K562 (cell line): ENCODE data around the gene IPO13. TPM values are rescaled to one million over a fixed set of nuclear protein-coding genes. Genes with fewer than 3 reads are reported as not detected.

Experiments used
- ARNT ChIP-seq, 2 experiments: fragments of 450-650 bp; IDR thresholded peaks; 2 replicates each; pipeline ENCODE4 v1.6.1; 2016; ENCODE audit warnings: mild to moderate bottlenecking in 1 of 2
- ESRRA ChIP-seq: fragments of 450-650 bp; IDR thresholded peaks from 2 replicates; pipeline ENCODE4 v1.6.1; 2014; ENCODE audit warnings: low read depth, mild to moderate bottlenecking, moderate library complexity, borderline replicate concordance
- FOXK1 ChIP-seq: sonication (generic); formaldehyde crosslinking; IDR thresholded peaks from 2 replicates; pipeline ENCODE4 v1.8.0; 2022; ENCODE audit warnings: missing genetic modification reagents, mild to moderate bottlenecking, borderline replicate concordance
- FOXP1 ChIP-seq: sonication (generic); formaldehyde crosslinking; IDR thresholded peaks from 2 replicates; pipeline ENCODE4 v1.8.0; 2022; ENCODE audit warnings: mild to moderate bottlenecking, missing genetic modification reagents
- GTF2A2 ChIP-seq: IDR thresholded peaks from 2 replicates; pipeline ENCODE4 v1.6.1; 2016; ENCODE audit warnings: mild to moderate bottlenecking, missing genetic modification characterization, missing compliant biosample characterization
- HDAC1 ChIP-seq, 2 experiments: fragments of 450-650 bp; IDR thresholded peaks; 2 replicates each; pipeline ENCODE4 v1.6.1; 2016 to 2017; ENCODE audit warnings: inconsistent platforms in 1 of 2, mild to moderate bottlenecking in 1 of 2, moderate library complexity in 1 of 2
- NR1H2 ChIP-seq: sonication (generic); formaldehyde crosslinking; IDR thresholded peaks from 2 replicates; pipeline ENCODE4 v1.4.0; 2020; ENCODE audit warnings: mild to moderate bottlenecking, missing genetic modification reagents
- RAD21 ChIP-seq, 2 experiments: fragments of 250-450 bp in 1 of 2; fragments of 450-650 bp in 1 of 2; sonication (Bioruptor Pico) in 1 of 2; formaldehyde crosslinking in 1 of 2; IDR thresholded peaks in 1 of 2; conservative IDR thresholded peaks in 1 of 2; 2 replicates each; pipeline versions ENCODE4 v1.4.0 to v1.8.0; 2020 to 2022; ENCODE audit warnings: mild to moderate bottlenecking in 2 of 2, moderate library complexity in 1 of 2
- RCOR1 ChIP-seq, 2 experiments: IDR thresholded peaks; 2 replicates each; pipeline ENCODE4 v1.6.1; 2012; ENCODE audit warnings: low read depth in 2 of 2, low read length in 2 of 2, borderline replicate concordance in 1 of 2, improper control_type of control experiment in 1 of 2
- SMARCC2 ChIP-seq: fragments of 450-650 bp; IDR thresholded peaks from 2 replicates; pipeline ENCODE4 v1.6.1; 2017; ENCODE audit warnings: antibody characterized with exemption, moderate library complexity, mild to moderate bottlenecking, low read depth
- TEAD1 ChIP-seq, 2 experiments: fragments of 450-650 bp in 1 of 2; sonication (generic) in 1 of 2; formaldehyde crosslinking; IDR thresholded peaks; 2 replicates each; pipeline versions ENCODE4 v1.4.0 to v1.8.0; 2020 to 2022; ENCODE audit warnings: mild to moderate bottlenecking in 2 of 2, missing genetic modification reagents in 1 of 2
- TEAD4 ChIP-seq, 2 experiments: sonication (generic) in 1 of 2; formaldehyde crosslinking in 1 of 2; IDR thresholded peaks; 2 replicates each; pipeline versions ENCODE4 v1.6.1 to v1.8.0; 2012 to 2022; ENCODE audit warnings: borderline replicate concordance in 1 of 2, inconsistent platforms in 1 of 2, low read length in 1 of 2, mild to moderate bottlenecking in 1 of 2, missing genetic modification reagents in 1 of 2
- YY1 ChIP-seq, 3 experiments: IDR thresholded peaks; 2 replicates each; pipeline ENCODE4 v1.6.1; 2011; ENCODE audit warnings: low read length in 2 of 3, mild to moderate bottlenecking in 2 of 3, moderate library complexity in 2 of 3, borderline replicate concordance in 1 of 3, control low read depth in 1 of 3, low read depth in 1 of 3; ENCODE audit not compliant: insufficient read depth in 3 of 3, insufficient replicate concordance in 2 of 3, control insufficient read depth in 1 of 3, insufficient read length in 1 of 3; ENCODE audit errors: extremely low read depth in 1 of 3
- ZKSCAN8 ChIP-seq: fragments of 200-800 bp; sonication (Bioruptor generic); IDR thresholded peaks from 2 replicates; pipeline ENCODE4 v1.6.1; 2016; ENCODE audit warnings: missing genetic modification characterization, missing compliant biosample characterization
- ZNF121 ChIP-seq: sonication (generic); formaldehyde crosslinking; conservative IDR thresholded peaks from 2 replicates; pipeline ENCODE4 v1.8.0; 2022; ENCODE audit warnings: missing genetic modification reagents
- ZNF41 ChIP-seq: fragments of 250-450 bp; sonication (Bioruptor Pico); conservative IDR thresholded peaks from 2 replicates; pipeline ENCODE4 v1.4.0; 2020; ENCODE audit warnings: mild to moderate bottlenecking
- ZNF507 ChIP-seq: conservative IDR thresholded peaks from 2 replicates; pipeline ENCODE4 v1.6.1; 2017; ENCODE audit warnings: missing genetic modification characterization, missing compliant biosample characterization
- polyA plus RNA-seq, 8 experiments: library from polyadenylated mRNA; depleted of rRNA in 4 of 8; stranded (reverse) in 5 of 8; unstranded in 3 of 8; fragments of >200 nt; fragmentation: Nextera tagmentation in 2 of 8; fragmentation: Illumina TruSeq in 1 of 8; extraction: Ambion mirVana in 2 of 8; extraction: Trizol in 1 of 8; gene quantifications; 2 replicates each; pipeline versions ENCODE4 v1.2.1 to v1.2.3, GENCODE V29; 2011 to 2014; ENCODE audit warnings: inconsistent platforms in 1 of 8, missing spikeins in 1 of 8
- total RNA-seq, 7 experiments: library from RNA; depleted of rRNA in 6 of 7; stranded (reverse); fragments of >200 nt in 6 of 7; fragmentation: Illumina TruSeq in 2 of 7; extraction: Trizol in 2 of 7; gene quantifications; 2 replicates each; pipeline versions ENCODE4 v1.2.1 to v1.2.3, GENCODE V29; 2011 to 2021; ENCODE audit warnings: low replicate concordance in 1 of 7
- TF ChIP-seq, protein P1 (sequence below): fragments of 450-650 bp; IDR thresholded peaks from 2 replicates; pipeline ENCODE4 v1.6.1; 2016; ENCODE audit warnings: low read depth, mild to moderate bottlenecking, moderate library complexity
- TF ChIP-seq, protein P2 (sequence below): fragments of 250-450 bp; sonication (Bioruptor Pico); IDR thresholded peaks from 2 replicates; pipeline ENCODE4 v1.4.0; 2020; ENCODE audit warnings: mild to moderate bottlenecking, moderate library complexity

The IPO13 gene
- total and polyA plus RNA-seq, 9 of the 15 experiments (the other 6 are each of a cell fraction or from before 2014, with no cell fraction given) = 7.0 to 30.8 (median 16.2) TPM

DNA sequence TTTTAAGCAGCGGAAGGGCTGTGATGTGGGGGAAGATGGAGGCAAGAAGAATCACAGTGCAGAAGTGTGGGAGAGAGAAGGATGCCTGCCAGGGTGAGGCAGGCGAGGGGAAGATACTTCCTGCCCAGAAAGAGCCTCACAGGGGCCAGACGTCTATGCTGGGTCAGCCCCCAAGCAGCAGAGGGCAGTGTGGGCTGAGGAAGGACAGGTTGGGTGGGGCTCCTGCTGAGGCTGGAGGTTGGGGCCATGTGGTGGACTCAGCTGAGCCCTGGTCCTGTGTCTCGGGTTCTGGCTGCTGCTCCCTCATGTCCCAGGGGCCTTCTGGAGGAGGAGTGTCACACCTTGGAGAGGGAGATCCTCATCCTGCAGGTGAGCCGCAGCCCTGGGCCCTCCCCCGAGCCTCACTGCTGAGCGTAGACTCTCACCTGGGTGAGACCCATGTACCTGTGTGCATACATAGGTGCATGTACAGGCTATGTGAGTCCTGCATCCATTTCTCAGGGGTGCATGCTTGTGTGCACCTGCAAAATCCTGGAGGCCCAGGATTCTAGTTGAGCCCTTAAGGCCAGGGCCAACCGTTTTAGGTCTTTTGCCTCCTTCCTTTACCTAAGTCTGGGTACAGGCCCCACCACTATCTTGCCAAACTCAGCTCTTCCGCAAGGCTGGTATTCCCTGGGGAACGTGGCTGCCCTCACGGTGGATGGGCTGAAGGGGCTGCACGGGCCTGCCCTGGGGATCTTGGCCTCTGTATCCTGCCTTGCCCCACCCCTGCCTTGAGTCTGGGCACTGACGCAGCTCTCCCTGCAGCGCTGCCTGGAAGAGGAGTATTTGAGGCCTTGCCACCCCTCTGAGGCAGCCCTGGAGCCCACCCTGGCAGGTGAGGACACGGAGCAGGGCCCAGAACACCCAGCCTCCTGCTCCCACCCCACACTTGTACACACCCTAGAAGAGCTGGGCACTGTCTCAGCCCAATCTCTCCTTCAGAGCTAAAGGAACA, 48.3 kb downstream of the IPO13 start (continued):
- TF ChIP-seq ZNF41 (CRISPR knock-in tag) (no peak), ZNF507 (tag) (no peak), RAD21 (CRISPR knock-in tag; conservative IDR thresholded peaks at IDR 0.05 in 1 of 2, IDR thresholded peaks at IDR 0.05 in 1 of 2) (peak; percentile 57 to 86), HDAC1 (IDR thresholded peaks at IDR 0.05) (peak in 1 of 2 experiments; percentile 32; a peak in 1 of 4 replicates), TEAD4 (IDR thresholded peaks at IDR 0.05; ENCODE audit: low read length) (no peak; the same call in 1 of the 2 replicates), TEAD4 (CRISPR knock-in tag; IDR thresholded peaks at IDR 0.05; ENCODE audit: borderline replicate concordance) (no peak), ARNT (IDR thresholded peaks at IDR 0.05) (no peak), FOXK1 (CRISPR knock-in tag) (no peak), ZKSCAN8 (CRISPR knock-in tag) (no peak), TEAD1 (CRISPR knock-in tag; IDR thresholded peaks at IDR 0.05) (no peak; a peak in 1 of 4 replicates), SMARCC2 (no peak), ZNF121 (CRISPR knock-in tag) (no peak), NR1H2 (CRISPR knock-in tag) (no peak), GTF2A2 (no peak), YY1 (IDR thresholded peaks at IDR 0.05; ENCODE audit: borderline replicate concordance in 1 of 3, control insufficient read depth in 1 of 3, extremely low read depth in 1 of 3, insufficient read depth in 3 of 3, insufficient read length in 1 of 3, insufficient replicate concordance in 2 of 3, low read depth in 1 of 3, low read length in 2 of 3) (peak in 2 of 3 experiments; percentile 8 to 9), ESRRA (no peak), RCOR1 (IDR thresholded peaks at IDR 0.05; ENCODE audit: borderline replicate concordance in 1 of 2, low read depth in 2 of 2, low read length in 2 of 2) (peak in 1 of 2 experiments; percentile 43; a peak in 1 of 4 replicates), FOXP1 (CRISPR knock-in tag) (no peak)
- TF ChIP-seq, protein P1, sequence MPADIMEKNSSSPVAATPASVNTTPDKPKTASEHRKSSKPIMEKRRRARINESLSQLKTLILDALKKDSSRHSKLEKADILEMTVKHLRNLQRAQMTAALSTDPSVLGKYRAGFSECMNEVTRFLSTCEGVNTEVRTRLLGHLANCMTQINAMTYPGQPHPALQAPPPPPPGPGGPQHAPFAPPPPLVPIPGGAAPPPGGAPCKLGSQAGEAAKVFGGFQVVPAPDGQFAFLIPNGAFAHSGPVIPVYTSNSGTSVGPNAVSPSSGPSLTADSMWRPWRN = no peak
- TF ChIP-seq, protein P2, sequence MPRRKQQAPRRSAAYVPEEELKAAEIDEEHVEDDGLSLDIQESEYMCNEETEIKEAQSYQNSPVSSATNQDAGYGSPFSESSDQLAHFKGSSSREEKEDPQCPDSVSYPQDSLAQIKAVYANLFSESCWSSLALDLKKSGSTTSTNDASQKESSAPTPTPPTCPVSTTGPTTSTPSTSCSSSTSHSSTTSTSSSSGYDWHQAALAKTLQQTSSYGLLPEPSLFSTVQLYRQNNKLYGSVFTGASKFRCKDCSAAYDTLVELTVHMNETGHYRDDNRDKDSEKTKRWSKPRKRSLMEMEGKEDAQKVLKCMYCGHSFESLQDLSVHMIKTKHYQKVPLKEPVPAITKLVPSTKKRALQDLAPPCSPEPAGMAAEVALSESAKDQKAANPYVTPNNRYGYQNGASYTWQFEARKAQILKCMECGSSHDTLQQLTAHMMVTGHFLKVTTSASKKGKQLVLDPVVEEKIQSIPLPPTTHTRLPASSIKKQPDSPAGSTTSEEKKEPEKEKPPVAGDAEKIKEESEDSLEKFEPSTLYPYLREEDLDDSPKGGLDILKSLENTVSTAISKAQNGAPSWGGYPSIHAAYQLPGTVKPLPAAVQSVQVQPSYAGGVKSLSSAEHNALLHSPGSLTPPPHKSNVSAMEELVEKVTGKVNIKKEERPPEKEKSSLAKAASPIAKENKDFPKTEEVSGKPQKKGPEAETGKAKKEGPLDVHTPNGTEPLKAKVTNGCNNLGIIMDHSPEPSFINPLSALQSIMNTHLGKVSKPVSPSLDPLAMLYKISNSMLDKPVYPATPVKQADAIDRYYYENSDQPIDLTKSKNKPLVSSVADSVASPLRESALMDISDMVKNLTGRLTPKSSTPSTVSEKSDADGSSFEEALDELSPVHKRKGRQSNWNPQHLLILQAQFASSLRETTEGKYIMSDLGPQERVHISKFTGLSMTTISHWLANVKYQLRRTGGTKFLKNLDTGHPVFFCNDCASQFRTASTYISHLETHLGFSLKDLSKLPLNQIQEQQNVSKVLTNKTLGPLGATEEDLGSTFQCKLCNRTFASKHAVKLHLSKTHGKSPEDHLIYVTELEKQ (CRISPR knock-in tag) = no peak
